Colonic mucosa (tissue), 4 donors: ENCODE measurements around the gene ESYT2. TPM values are rescaled to one million over a fixed set of nuclear protein-coding genes. Genes with fewer than 3 reads are reported as not detected.
A peak's percentile ranks its signal among the peaks of the same experiment; 100 is the strongest.

ENCODE experiments used
- DNase-seq: peaks from one replicate; pipeline ENCODE4 v3.0.0-alpha.2; 2020
- H3K27ac ChIP-seq: fragments of 200-600 bp; one replicate; pipeline ENCODE4 v1.8.0; 2021
- H3K27me3 ChIP-seq: fragments of 200-600 bp; one replicate; pipeline ENCODE4 v1.8.0; 2021
- H3K36me3 ChIP-seq: fragments of 200-600 bp; one replicate; pipeline ENCODE4 v1.8.0; 2021
- H3K4me1 ChIP-seq: fragments of 200-600 bp; one replicate; pipeline ENCODE4 v1.8.0; 2021; ENCODE audit warnings: mild to moderate bottlenecking
- H3K4me3 ChIP-seq: fragments of 200-600 bp; one replicate; pipeline ENCODE4 v1.8.0; 2021
- H3K9ac ChIP-seq, 2 donors: one replicate each; pipeline ENCODE4 v1.7.0; 2013; ENCODE audit warnings: control low read depth in 2 of 2, low read depth in 2 of 2, low read length in 2 of 2
- H3K9me3 ChIP-seq: fragments of 200-600 bp; one replicate; pipeline ENCODE4 v1.8.0; 2021
- CTCF ChIP-seq: fragments of 200-600 bp; IDR thresholded peaks from one replicate; pipeline ENCODE4 v1.8.0; 2022; ENCODE audit warnings: antibody characterized with exemption, mild to moderate bottlenecking
- intact Hi-C: fragments of 100-400 bp; cut with DNase I; formaldehyde crosslinking; loops from one replicate; pipeline ENCODE4 v1.14.1; 2022
- total RNA-seq, 2 donors: library from RNA; stranded (reverse); fragmentation: NEBNext Ultra II Directional in 1 of 2; extraction: Animal tissue kit (Norgen Biotek cat#: 25700) in 1 of 2; gene quantifications; one replicate each; pipeline ENCODE4 v1.2.1, GENCODE V29; 2021
- donor health status: healthy.
- donor health status: DM: no; HTN: no; CAD: no.
- donor health status: DM: no; HTN: no; CAD: no.

The ESYT2 gene
- total RNA-seq, 2 donors from 2014 or later: 57.5 to 105 TPM

DNA sequence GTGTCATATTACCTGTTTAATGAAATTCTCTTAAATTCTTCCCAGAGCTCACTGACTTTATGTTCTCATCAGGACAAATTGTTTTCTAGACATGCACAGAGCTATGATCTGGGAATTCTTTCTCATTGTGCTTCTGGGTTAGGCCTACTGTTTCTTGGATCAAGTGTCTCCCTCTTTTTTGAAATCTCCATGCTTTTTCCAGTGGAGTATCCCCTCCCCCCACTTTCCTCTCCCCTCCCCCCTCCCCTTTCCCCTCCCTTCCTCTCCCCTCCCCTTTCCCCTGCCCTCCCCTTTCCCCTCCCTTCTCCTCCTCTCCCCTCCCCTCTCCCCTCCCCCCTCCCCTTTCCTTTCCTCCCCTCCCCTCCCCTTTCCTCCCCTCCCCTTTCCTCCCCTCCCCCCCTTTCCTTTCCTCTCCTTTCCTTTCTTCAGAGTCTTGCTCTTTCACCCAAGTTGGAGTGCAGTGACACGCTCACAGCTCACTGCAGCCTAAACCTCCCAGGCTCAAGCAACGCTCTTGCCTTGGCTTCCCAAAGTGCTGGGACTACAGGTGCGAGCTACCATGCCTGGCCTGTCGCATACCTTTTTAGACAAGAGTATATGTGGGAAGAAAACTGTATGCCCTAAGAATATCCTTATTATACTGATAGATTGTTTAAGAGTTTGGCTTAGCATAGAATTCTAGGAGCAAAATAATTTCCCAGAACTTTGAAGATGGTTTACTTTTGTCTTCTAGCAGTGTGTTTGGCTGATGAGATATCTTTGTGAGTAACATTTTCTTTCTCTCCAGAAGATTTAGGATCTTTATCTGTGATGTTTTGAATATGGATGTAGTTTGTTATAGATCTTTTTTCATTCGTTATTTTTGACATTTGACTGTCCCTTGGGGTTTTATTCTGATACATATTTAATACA lies 29.5 kb upstream of the ESYT2 start:
- Histone ChIP-seq H3K4me1 (no peaks in the 10 kb centered on the region), H3K36me3 (no peaks in the 10 kb centered on the region), H3K27ac (no peak overlapping the region), H3K4me3 (no peak overlapping the region), H3K27me3 (no peaks in the 10 kb centered on the region), H3K9ac (no peak overlapping the region), H3K9me3 (no peaks in the 10 kb centered on the region)
- DNase-seq: no peak
- intact Hi-C loops: no loop called here
- TF ChIP-seq CTCF: no peak

GRCh38 chr7:158856883-158857668 lies 27.8 kb upstream of the ESYT2 start:
- H3K4me3 ChIP-seq: peak overlapping the region; percentile 88
- no peaks in the 10 kb centered on the region for H3K27me3 ChIP-seq
- intact Hi-C loops: no loop called here
- TF ChIP-seq CTCF: no peak
- no peak for DNase-seq
- H3K36me3 ChIP-seq: no peaks in the 10 kb centered on the region
- no peaks in the 10 kb centered on the region for H3K4me1 ChIP-seq
- H3K9me3 ChIP-seq: no peaks in the 10 kb centered on the region
- peak overlapping the region; percentile 78 for H3K27ac ChIP-seq
- H3K9ac ChIP-seq: peak overlapping the region; percentile 58 to 75

- Histone ChIP-seq H3K4me3 (no peak overlapping the region), H3K9ac (no peak overlapping the region), H3K36me3 (no peaks in the 10 kb centered on the region), H3K9me3 (no peaks in the 10 kb centered on the region), H3K27me3 (no peaks in the 10 kb centered on the region), H3K27ac (no peak overlapping the region), H3K4me1 (no peaks in the 10 kb centered on the region)
- no peak for TF ChIP-seq CTCF
- no peak for DNase-seq
- intact Hi-C loops: no loop called here
Measured at GRCh38 chr7:158854681-158855081, 25.4 kb upstream of the ESYT2 start.

- Histone ChIP-seq H3K4me3 (no peak overlapping the region), H3K27ac (peak overlapping the region; percentile 70), H3K27me3 (no peaks in the 10 kb centered on the region), H3K36me3 (no peaks in the 10 kb centered on the region), H3K9ac (peak overlapping the region in 1 of 2 donors; percentile 61), H3K9me3 (no peaks in the 10 kb centered on the region), H3K4me1 (no peaks in the 10 kb centered on the region)
- intact Hi-C loops: no loop called here
- no peak for TF ChIP-seq CTCF
- DNase-seq: peak; percentile 44
Measured at GRCh38 chr7:158850545-158851102, 21.3 kb upstream of the ESYT2 start.

GRCh38 chr7:158849768-158850544 lies 20.6 kb upstream of the ESYT2 start:
- no peak overlapping the region for H3K4me3 ChIP-seq
- no peaks in the 10 kb centered on the region for H3K36me3 ChIP-seq
- peak overlapping the region; percentile 33 to 61 for H3K9ac ChIP-seq
- intact Hi-C loops: no loop called here
- peak; percentile 82 for DNase-seq
- no peaks in the 10 kb centered on the region for H3K4me1 ChIP-seq
- no peaks in the 10 kb centered on the region for H3K9me3 ChIP-seq
- H3K27me3 ChIP-seq: no peaks in the 10 kb centered on the region
- peak overlapping the region; percentile 70 for H3K27ac ChIP-seq
- no peak for TF ChIP-seq CTCF
